GM23338 (cell line): ENCODE results near the gene AKAP10.

Experiments used
- EZH2 ChIP-seq: fragments of 200-600 bp; sonication (generic); IDR thresholded peaks from one replicate; pipeline ENCODE4 v1.8.0; 2017; ENCODE audit warnings: antibody characterized with exemption, mild to moderate bottlenecking, low read depth; ENCODE audit not compliant: unreplicated experiment
- ZNF331 ChIP-seq: fragments of 250-450 bp; sonication (Bioruptor Pico); IDR thresholded peaks from 2 replicates; pipeline ENCODE4 v1.5.0; 2020; ENCODE audit warnings: low read depth, mild to moderate bottlenecking, moderate library complexity

DNA sequence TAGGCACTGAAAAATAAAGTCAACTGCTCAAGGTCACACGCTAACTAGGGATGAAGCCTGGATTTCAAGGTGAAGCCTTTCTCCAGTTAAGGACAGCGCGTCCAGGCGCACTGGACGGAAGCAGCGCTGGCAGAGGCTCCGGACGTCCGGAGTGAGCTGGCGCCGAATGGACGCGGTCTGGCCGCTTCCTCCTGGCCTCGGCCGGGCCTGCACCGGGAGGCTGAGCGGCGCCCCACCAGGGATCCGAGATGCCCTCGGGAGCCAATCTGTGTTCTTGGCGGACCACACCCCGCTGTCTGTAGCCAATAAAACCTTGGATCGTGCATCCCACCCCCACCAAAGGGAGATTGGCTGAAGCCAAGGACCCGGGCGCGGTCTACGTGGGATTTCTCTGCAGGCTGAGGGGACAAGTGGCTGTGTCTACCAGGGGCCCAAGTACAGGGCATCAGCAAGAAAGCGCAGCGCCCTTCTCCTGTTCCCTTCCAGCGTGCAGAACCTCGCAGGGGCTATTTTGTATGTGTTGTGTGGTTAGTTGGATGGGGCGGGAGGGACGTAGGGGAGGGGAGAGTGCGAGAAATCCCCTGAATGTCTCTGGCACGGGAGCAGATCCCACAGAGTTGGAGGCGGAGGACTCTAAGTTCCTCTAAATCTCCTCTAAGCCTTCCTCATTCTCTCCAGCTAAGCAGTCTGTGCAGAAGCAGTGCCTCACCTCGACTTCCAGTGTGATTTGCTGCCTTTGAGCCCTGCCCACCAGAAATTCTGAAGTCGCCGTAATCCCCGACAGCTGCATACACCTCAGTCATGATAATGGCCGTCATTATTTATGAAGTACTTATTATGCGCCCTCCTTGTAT is 2.5 kb upstream of the AKAP10 start:
- TF ChIP-seq EZH2 = no peak
- no peak for TF ChIP-seq ZNF331 (CRISPR knock-in tag)
